HG03460 (cell line): Measurements from ENCODE around the gene PITPNC1.
"Not testable (repeated sequence)": the region's sequence is repeated elsewhere in the genome, so short reads cannot be mapped to it uniquely, and the experiment has no call there.

Experiments
- ATAC-seq: cut with Tn5 transposase; IDR thresholded peaks from one replicate; pipeline ENCODE4 v1.9.1; 2021; ENCODE audit not compliant: unreplicated experiment

Gene PITPNC1

GRCh38 chr17:67707442-67707841 lies 330.4 kb downstream of the PITPNC1 start:
- no peak for ATAC-seq

GRCh38 chr17:67708378-67708777 lies 331.3 kb downstream of the PITPNC1 start:
- no peak for ATAC-seq

GRCh38 chr17:67711916-67712315 lies 334.8 kb downstream of the PITPNC1 start:
- no peak for ATAC-seq

GRCh38 chr17:67712375-67712774 lies 335.3 kb downstream of the PITPNC1 start:
- no peak for ATAC-seq

- no peak for ATAC-seq
Observed at GRCh38 chr17:67713169-67713568, 336.1 kb downstream of the PITPNC1 start.

GRCh38 chr17:67716405-67716798 lies 339.3 kb downstream of the PITPNC1 start:
- ATAC-seq = no peak

- no peak for ATAC-seq
Observed at GRCh38 chr17:67717192-67717623, 340.1 kb downstream of the PITPNC1 start.

- peak; percentile 95 for ATAC-seq
Observed at GRCh38 chr17:67717624-67718324, 340.7 kb downstream of the PITPNC1 start, which contains the start of gene NOL11. NOL11 (plus strand) TSS chr17:67717936; CDS start chr17:67717948, 12 bp downstream.

- ATAC-seq = peak; percentile 1
Observed at GRCh38 chr17:67718325-67718941, 341.4 kb downstream of the PITPNC1 start.

GRCh38 chr17:67725373-67725791 lies 348.3 kb downstream of the PITPNC1 start:
- ATAC-seq = no peak

GRCh38 chr17:67725807-67726206 lies 348.7 kb downstream of the PITPNC1 start:
- ATAC-seq = no peak

GRCh38 chr17:67727152-67728039 lies 350.3 kb downstream of the PITPNC1 start:
- not testable (repeated sequence) for ATAC-seq

- no peak for ATAC-seq
Observed at GRCh38 chr17:67729903-67730302, 352.8 kb downstream of the PITPNC1 start.

GRCh38 chr17:67730731-67731130 lies 353.6 kb downstream of the PITPNC1 start:
- ATAC-seq = no peak

- no peak for ATAC-seq
Observed at GRCh38 chr17:67733449-67733848, 356.4 kb downstream of the PITPNC1 start.

- no peak for ATAC-seq
Observed at GRCh38 chr17:67737145-67737544, 360.1 kb downstream of the PITPNC1 start.

GRCh38 chr17:67742025-67742424 lies 364.9 kb downstream of the PITPNC1 start:
- no peak for ATAC-seq
